Measurements from ENCODE around the gene DYRK2.

The DYRK2 gene

DNA sequence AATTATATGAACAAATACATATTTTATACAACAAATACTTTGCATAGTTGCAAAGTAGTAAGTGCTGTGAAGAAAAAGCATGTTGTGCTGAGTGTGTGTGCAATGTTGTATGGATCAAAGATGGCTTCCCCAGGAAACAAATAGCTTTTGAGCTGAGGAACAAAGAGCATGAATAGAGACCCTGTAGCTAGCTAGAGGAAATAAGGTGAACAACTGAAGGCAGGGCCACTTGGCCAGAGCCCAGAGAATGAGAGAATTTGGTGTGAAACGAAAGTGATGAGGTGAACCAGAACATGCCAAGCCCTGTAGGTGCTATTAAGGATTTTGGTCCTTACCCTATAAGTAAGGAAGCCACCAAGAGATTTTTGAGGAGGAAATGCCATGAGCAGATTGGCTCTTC lies 17.1 kb downstream of the DYRK2 start:
- H3K27ac ChIP-seq = no peak overlapping the region
- H4K20me1 ChIP-seq (ENCODE audit: insufficient read depth) = 0 out of 2 replicates have a peak, but pooled peaks cover 9% of the 10 kb centered on the region
- H3K4me3 ChIP-seq (IDR thresholded peaks at IDR 0.05; ENCODE audit: insufficient read depth, low read depth, low read length) = no peak overlapping the region
- no peak overlapping the region for H3K9ac ChIP-seq
- no peak overlapping the region for H2AFZ ChIP-seq (ENCODE audit: low read depth)
- no peak overlapping the region for H3K4me2 ChIP-seq
- H3K27me3 ChIP-seq (ENCODE audit: insufficient read depth, low read depth) = no peaks in the 10 kb centered on the region
- peaks cover 21% of the 10 kb centered on the region for H3K79me2 ChIP-seq (ENCODE audit: insufficient read depth, low read depth)
- TF ChIP-seq, protein P1, sequence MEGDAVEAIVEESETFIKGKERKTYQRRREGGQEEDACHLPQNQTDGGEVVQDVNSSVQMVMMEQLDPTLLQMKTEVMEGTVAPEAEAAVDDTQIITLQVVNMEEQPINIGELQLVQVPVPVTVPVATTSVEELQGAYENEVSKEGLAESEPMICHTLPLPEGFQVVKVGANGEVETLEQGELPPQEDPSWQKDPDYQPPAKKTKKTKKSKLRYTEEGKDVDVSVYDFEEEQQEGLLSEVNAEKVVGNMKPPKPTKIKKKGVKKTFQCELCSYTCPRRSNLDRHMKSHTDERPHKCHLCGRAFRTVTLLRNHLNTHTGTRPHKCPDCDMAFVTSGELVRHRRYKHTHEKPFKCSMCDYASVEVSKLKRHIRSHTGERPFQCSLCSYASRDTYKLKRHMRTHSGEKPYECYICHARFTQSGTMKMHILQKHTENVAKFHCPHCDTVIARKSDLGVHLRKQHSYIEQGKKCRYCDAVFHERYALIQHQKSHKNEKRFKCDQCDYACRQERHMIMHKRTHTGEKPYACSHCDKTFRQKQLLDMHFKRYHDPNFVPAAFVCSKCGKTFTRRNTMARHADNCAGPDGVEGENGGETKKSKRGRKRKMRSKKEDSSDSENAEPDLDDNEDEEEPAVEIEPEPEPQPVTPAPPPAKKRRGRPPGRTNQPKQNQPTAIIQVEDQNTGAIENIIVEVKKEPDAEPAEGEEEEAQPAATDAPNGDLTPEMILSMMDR (conservative IDR thresholded peaks at IDR 0.05; ENCODE audit: low read depth, low read length) = no peak
- H3K36me3 ChIP-seq (ENCODE audit: insufficient read depth) = no peaks in the 10 kb centered on the region
- peaks cover 16% of the 10 kb centered on the region for H3K4me1 ChIP-seq (ENCODE audit: low read depth, poor library complexity, severe bottlenecking)

DNA sequence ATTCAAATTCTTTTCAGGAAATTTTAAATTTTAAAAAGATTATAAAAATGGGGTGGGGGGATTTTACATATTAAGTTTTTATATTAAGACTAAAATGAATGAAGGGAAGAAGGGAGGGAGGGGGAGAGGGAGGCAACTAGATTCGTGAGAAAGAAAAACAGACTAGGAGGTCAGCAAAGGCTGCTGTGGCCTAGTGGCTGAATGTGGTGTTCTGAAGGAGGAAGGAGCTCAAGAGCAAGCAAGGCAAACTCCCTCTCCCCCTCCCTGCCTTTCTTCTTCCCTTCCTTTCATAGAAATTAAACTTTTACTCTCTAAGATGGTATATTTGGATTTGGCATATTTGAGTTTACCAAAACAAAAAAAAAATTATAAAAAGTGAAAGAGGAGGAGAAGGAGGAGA lies 18.1 kb downstream of the DYRK2 start:
- no peaks in the 10 kb centered on the region for H3K27me3 ChIP-seq (ENCODE audit: insufficient read depth, low read depth)
- peaks cover 12% of the 10 kb centered on the region for H3K79me2 ChIP-seq (ENCODE audit: insufficient read depth, low read depth)
- no peak overlapping the region for H2AFZ ChIP-seq (ENCODE audit: low read depth)
- no peak overlapping the region for H3K4me3 ChIP-seq (IDR thresholded peaks at IDR 0.05; ENCODE audit: insufficient read depth, low read depth, low read length)
- H4K20me1 ChIP-seq (ENCODE audit: insufficient read depth) = 0 out of 2 replicates have a peak, but pooled peaks cover 9% of the 10 kb centered on the region
- TF ChIP-seq, protein P1 (conservative IDR thresholded peaks at IDR 0.05; ENCODE audit: low read depth, low read length) = no peak
- peaks cover 7% of the 10 kb centered on the region for H3K4me1 ChIP-seq (ENCODE audit: low read depth, poor library complexity, severe bottlenecking)
- no peak overlapping the region for H3K27ac ChIP-seq
- H3K36me3 ChIP-seq (ENCODE audit: insufficient read depth) = no peaks in the 10 kb centered on the region
- no peak overlapping the region for H3K9ac ChIP-seq
- no peak overlapping the region for H3K4me2 ChIP-seq

DNA sequence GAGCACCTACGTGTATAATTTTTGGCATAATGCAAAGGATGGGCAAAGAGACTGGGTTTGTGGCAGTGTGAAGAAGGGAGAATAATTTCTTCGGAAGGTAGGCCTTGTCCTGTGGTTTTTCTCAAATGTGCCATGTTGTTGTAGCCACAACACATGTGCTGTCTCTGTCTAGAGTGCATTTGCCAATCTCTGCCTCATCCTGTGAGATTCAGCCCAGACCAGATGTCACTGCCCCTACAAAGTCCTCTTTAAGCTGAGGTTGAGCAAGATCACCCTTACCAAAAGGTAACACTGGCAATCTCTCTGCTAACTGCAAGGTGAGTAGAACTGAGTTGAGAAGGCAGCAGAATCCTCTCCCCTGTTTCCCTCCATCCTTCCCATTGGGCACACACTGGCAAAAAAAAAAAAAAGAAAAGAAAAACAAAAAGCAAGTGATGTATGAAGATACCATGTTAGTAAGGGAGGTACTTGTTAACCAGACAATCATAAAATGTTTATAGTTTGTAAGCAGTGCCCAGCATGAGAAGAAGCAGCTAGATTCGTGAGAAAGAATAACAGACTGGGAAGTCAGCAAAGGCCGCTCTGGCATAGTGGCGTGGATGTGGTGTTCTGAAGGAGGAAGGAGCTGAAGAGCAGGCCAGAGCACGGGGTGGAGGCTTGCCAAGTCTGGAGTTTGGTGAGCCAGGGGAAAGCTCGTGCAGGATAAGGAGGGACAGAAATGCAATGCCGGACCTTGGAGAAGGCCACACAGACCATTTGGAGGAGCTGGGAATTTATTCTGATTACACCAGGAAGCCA lies 18.9 kb downstream of the DYRK2 start:
- Histone ChIP-seq H3K4me1 (ENCODE audit: low read depth, poor library complexity, severe bottlenecking) (peaks cover 7% of the 10 kb centered on the region), H3K27me3 (ENCODE audit: insufficient read depth, low read depth) (no peaks in the 10 kb centered on the region), H3K4me3 (IDR thresholded peaks at IDR 0.05; ENCODE audit: insufficient read depth, low read depth, low read length) (no peak overlapping the region), H3K36me3 (ENCODE audit: insufficient read depth) (no peaks in the 10 kb centered on the region), H3K27ac (no peak overlapping the region), H4K20me1 (ENCODE audit: insufficient read depth) (0 out of 2 replicates have a peak, but pooled peaks cover 3% of the 10 kb centered on the region), H3K4me2 (no peak overlapping the region), H3K9ac (no peak overlapping the region), H2AFZ (ENCODE audit: low read depth) (no peak overlapping the region), H3K79me2 (ENCODE audit: insufficient read depth, low read depth) (peaks cover 3% of the 10 kb centered on the region)
- TF ChIP-seq, protein P1 (conservative IDR thresholded peaks at IDR 0.05; ENCODE audit: low read depth, low read length) = no peak

DNA sequence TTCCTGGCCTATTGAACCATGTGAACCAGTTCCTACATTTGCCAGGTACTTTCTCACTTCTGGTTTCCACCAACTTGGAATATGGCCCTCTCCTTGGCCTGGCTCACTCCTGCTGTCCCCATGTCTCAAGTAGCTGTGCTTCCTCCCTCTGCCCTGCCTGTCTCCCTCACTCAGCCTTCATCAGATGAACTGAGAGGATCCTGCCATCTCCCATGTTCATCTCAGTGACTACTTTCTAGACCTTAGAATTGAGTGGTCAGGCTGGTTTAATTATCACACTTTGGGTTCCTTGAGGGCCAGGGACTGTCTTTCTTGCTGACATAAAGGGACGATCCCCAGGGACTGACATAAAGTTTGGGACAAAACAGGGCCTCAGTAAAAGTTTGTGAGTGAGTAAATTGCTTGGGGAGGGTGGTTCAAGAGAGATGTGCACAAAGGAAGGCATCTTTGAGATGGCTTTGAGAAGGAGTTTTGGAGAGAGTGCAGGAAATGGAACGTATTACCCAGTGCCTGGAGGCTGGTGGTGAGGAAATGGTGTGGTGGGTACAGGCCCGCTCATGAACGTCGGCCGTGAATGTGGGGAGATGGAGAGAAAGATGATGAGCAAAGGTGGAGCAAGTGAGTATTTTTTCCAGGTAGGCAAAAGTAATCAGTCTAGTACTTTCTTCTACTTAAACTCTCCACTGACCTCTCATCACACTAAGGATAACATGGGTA lies 20.8 kb downstream of the DYRK2 start:
- H3K36me3 ChIP-seq (ENCODE audit: insufficient read depth) = no peaks in the 10 kb centered on the region
- H3K27me3 ChIP-seq (ENCODE audit: insufficient read depth, low read depth) = no peaks in the 10 kb centered on the region
- H3K27ac ChIP-seq = no peak overlapping the region
- TF ChIP-seq, protein P1 (conservative IDR thresholded peaks at IDR 0.05; ENCODE audit: low read depth, low read length) = no peak
- H3K4me3 ChIP-seq (IDR thresholded peaks at IDR 0.05; ENCODE audit: insufficient read depth, low read depth, low read length) = no peak overlapping the region
- peaks cover 7% of the 10 kb centered on the region for H3K4me1 ChIP-seq (ENCODE audit: low read depth, poor library complexity, severe bottlenecking)
- no peaks in the 10 kb centered on the region for H4K20me1 ChIP-seq (ENCODE audit: insufficient read depth)
- H3K9ac ChIP-seq = no peak overlapping the region
- H2AFZ ChIP-seq (ENCODE audit: low read depth) = no peak overlapping the region
- no peak overlapping the region for H3K4me2 ChIP-seq
- no peaks in the 10 kb centered on the region; the same call in 1 of the 2 replicates for H3K79me2 ChIP-seq (ENCODE audit: insufficient read depth, low read depth)

Measured in KMS-11 (cell line).